GM21381 (cell line): Measurements from ENCODE around the gene CNTNAP5.

ENCODE experiments used
- ATAC-seq: cut with Tn5 transposase; IDR thresholded peaks from one replicate; pipeline ENCODE4 v1.9.1; 2021; ENCODE audit warnings: mild to moderate bottlenecking, moderate library complexity; ENCODE audit not compliant: unreplicated experiment

CNTNAP5 gene

DNA sequence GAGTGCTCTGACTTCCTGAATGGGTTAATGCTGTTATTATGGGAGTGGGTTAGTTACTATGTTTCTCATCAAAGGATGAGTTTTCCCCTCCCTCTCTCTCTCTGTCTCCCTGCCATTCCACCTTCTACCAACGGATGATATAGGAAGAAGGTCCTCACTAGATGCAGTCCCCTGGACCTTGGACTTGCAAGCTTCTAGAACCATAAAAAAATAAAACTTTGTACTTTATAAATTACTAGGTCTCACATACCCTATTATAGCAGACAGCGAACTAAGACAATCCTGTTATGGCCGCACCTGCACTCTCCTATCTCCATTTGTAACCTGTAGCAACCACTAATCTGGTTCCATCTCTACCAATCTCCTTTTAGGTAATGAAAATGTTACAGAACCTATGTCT is 564.9 kb downstream of the CNTNAP5 start:
- no peak for ATAC-seq

DNA sequence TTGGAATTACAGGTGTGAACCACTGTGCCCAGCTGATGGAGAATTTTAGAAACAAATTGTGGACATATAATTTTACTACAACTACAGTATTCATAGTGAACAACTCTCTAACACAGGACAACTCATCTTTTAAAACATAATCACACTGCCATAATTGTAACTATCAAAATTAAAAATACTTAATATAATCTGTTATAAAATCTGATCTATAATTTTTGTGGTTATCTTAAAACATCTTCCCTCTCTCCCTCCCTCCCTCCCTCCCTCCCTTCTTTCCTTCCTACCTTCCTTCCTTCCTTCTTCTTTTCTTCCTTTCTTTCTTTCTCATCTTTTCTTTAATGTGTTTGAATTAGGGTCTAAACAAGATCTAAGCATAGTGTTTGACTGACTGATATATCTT is 577.7 kb downstream of the CNTNAP5 start:
- no peak for ATAC-seq

DNA sequence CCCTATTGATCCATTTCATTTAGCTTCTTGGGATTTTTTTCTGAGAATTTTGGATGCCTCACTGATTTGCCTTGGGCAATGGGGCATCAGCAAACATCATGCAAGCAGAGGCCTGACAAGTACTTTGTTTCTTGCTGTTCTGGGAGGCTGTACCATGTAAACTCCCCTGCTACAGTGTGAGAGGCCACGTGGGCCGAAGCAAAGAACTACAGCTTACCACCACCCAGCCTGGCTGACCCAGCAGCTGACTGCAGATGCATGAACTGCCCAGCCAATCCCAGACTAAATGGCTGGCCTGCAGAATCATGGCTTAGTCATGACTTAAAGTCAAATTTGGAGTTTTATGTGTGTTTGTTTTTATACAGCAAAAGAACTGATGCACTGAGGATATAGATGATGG is 579.9 kb downstream of the CNTNAP5 start:
- ATAC-seq: no peak

DNA sequence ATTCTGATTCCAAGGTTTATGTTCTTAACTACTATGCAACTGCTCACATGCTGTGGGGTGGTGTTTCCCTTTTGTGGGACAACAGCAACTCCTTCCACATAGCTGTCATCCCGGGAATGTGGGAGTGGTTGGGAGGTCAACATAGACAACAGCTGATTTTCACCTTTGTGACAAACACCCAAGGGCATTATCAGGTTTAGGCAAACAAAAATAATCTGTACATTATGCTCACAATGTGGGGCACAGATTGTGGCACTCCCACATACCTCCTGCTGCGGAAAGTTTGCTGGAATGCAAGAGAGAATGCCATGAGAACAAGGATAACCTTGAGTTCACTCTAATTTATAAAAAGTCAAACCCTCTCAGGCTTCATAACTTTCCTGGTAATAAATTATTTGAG is 582.6 kb downstream of the CNTNAP5 start:
- no peak for ATAC-seq

DNA sequence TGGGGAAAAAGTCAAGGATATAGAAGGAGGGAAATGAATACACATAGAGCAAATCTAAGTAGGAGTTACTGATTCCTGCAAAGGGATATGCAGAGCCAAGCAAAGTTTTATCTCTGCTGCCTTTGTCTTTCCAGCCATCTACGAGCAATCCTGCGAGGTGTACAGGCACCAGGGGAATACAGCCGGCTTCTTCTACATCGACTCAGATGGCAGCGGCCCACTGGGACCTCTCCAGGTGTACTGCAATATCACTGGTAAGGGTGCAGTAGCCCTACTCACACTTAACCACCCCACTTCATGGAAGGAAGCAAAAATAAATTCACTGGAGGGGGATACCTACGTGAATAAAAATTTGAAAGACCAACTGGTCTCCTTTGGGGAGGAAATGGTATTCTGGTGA is 584.6 kb downstream of the CNTNAP5 start:
- no peak for ATAC-seq

DNA sequence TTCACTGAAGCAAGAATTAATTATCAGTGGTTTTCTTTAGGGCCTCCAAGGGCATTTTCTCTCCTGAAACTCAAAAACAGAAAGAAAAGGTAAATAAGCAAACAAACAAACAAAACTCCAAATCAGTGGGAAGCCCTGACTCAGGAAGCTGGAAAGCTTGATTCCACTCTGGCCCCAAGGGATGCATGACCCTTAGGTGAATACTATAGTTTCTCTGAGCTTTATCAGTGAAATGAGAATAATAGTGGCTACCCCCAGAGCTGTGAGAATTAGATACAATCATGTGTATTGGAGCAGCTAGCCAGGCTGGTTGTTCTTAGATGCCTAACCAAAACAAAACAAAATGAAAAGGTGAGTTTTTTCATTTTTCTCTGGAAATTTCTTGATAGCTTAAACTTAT is 585.1 kb downstream of the CNTNAP5 start:
- no peak for ATAC-seq

DNA sequence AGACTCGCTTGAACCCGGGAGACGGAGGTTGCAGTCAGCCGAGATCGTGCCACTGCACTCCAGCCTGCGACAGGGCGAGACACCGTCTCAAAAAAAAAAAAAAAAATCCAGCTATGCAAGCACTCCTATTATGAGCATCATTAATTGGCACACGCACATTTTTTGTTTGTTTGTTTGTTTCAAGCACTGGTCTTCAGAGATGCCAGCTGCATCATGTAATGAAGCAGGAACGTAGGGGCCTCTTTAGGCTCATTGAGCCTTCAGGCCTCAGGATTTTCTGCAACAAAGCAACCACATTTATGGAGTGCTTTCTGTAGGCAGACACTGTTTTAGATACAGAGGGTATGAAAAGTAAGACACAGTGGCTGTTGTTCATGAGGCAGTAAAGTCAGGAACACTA is 585.8 kb downstream of the CNTNAP5 start:
- ATAC-seq: no peak

DNA sequence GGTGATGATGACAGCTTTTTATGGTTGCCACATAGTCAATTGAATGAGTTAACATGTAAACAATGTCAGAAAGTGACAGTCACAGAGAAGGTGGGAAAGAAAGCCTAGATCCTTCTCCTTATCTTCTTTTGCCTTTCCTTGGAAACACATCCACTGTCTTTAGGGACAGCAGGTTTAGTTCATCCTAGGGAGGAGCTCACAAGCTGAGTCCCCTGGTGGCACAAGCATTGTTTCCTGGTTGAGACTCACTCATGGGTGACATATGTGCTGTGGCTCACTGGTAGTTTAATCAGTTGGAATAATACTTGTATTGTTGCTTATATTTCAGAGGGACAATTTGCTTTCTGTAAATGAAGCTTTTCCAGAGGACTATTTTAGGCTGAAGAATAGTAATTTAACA is 598.5 kb downstream of the CNTNAP5 start:
- no peak for ATAC-seq

DNA sequence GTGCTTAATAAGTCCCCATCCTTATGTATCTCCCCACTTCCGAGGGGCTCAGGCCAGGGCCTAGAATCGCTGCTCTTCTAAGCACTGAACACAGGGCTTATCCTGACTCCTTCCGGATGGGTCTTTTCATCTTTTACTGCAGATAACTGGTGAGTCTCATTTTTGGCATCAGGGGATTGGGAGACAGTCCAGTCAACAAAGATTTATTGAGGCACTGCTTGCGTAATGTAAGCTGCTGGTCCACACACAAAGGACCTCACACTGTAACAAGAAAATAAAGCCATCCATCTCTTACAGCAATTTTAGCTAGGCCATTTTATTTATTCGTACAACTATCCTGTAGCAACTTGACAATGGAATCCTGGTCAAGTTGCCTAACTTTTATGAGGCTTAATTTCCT is 600.5 kb downstream of the CNTNAP5 start:
- ATAC-seq: no peak

DNA sequence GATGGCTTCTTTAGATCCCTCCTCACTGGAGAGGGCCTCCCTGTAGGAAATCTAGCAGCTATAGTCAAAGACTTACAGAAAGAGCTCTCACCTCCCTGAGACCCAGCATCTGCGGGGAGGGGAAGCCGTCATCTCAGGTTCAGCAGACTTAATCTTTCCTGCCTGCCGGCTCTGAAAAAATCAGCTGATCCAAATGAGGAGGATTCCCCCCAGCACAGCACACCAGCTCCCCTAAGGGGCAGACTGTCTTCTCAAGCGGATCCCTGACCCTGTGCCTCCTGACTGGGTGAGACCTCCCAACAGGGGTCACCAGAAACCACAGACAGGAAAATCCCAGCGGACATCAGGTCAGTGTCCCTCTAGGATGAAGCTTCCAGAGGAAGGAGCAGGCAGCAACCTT is 601.9 kb downstream of the CNTNAP5 start:
- no peak for ATAC-seq

DNA sequence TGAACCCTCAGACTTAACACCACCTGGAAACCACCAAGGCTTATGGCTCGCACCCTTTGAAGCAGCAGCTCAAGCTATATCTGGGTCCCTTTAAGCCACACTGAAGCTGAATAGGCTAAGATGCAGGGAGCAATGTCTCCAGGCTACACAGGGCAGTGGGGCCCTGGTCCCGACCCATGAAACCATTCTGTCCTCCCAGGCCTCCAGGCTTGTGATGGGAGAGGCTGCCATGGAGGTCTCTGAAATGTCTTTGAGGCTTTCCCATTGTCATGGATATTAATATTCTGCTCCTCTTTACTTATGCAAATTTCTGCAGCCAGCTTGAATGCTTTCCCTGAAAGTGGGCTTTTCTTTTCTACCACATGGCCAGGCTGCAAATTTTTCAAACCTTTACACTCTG is 608.7 kb downstream of the CNTNAP5 start:
- no peak for ATAC-seq

DNA sequence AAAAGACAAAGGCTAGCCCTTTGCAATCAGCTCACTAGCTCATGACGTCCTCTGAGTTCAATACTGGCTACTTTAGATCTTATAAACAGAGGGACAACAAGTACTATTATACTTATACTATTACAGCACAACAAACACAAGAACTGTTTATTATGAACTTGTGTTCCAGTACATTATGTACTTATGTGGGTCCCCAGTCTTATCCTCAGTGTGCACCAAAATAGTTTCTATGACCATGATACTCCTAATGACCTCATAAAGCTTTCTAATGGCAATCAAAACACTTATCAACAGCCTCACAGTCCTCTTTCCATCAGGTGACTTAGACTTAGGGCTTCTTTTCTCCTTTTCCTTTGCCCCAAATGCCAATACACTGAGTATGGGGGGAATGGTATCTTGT is 614.4 kb downstream of the CNTNAP5 start:
- no peak for ATAC-seq

DNA sequence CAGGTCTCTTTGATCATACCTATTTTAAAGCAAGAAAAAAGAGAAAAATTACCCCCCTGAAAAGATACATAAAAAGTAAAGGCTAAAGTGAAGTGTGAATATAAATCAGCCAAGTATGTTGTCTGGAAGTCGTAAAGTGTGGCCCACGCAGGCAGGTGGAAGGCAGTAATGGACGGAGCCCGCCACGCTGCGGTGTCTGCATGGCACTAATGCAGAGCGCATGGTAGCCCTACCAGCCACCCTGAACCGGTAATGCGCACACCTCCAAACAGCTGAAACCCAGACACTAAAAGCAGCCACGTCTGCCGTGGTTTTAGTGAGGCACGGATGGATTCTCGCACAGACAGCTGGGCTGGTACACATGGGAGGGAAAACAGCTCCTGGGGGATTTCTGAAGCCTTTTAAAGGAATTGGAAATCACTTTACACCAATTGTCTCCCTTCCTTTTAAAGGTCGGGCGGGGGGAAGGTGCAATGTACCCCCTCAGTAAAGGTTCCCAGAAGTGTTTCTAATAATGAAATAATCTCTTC is 615.2 kb downstream of the CNTNAP5 start:
- ATAC-seq: no peak

DNA sequence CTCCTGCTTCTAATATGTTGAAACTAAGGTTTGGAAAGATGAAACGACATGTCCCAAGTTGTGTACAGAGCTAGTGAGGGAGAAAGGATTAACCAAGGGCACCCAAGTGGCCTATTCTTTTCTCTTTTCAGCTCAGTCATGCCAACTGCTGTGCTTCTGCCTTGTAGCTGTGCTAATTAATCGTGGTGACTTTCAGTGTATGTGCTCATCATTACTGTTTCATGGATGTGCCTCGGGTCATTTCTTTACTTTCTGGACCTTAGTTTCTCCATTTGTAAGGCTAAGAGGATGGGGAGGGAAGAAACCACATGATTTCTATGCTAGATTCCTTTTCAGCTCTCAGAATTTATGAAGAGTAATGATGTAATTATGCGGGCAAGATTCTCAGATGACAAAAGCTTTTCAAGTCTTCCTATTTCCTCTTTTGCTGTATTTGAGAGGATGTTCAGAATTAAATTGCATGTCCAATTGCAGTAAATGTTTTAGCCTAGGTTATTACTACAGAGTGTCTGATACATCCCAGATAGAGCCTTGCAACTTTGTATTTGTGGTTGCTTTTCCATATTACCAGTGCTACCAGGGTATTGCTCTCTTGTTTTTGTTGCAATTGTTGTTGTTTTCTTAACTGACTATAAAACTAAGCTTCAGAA is 621.2 kb downstream of the CNTNAP5 start:
- ATAC-seq: no peak

DNA sequence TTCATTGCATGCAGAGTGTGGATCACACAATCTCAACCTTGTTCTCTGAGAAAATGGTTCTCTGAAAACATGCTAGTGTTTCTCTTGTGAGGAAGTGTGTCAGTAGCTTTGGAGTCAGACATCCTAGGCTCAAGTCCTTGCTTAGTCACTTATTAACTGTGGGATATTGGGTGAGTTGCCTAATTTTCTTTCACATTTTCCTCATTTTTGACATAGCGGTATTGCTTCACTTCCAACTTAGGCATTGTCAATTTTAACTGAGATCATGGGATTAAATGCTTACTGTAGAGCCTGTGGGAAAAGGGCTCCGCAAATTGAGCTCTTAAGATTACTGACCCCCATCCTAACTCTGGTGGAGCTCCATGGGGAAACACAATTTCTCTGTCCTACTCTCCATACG is 622.2 kb downstream of the CNTNAP5 start:
- no peak for ATAC-seq

DNA sequence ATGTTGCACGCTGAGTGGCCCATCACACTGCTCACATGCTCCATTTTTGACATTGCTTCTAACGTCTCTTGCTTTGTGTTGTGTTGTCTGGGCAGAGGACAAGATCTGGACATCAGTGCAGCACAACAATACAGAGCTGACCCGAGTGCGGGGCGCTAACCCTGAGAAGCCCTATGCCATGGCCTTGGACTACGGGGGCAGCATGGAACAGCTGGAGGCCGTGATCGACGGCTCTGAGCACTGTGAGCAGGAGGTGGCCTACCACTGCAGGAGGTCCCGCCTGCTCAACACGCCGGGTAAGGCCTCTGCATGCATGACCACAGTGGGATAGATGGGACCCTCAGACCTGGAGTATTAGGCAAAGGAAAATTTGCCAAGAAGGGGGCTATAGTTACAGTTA is 622.6 kb downstream of the CNTNAP5 start:
- no peak for ATAC-seq

DNA sequence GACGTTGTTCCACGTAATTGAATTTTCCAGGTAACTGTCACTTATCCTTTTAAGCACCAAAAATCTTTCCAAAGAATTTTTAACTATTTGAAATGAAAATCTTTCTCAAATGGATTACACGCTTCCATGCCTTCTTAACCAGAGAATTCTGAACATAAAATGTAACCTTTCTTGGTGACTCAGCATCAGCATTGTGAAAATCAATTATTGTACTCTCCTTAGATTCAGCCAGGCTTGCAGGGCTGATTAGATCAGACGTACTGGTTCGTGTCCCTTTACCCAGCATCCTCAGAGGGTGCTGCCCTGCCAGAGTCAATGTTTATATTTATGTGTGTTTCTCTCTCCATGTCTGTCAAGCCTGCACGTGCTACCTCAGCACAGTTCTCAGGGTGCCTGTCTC is 623.9 kb downstream of the CNTNAP5 start:
- ATAC-seq: no peak

DNA sequence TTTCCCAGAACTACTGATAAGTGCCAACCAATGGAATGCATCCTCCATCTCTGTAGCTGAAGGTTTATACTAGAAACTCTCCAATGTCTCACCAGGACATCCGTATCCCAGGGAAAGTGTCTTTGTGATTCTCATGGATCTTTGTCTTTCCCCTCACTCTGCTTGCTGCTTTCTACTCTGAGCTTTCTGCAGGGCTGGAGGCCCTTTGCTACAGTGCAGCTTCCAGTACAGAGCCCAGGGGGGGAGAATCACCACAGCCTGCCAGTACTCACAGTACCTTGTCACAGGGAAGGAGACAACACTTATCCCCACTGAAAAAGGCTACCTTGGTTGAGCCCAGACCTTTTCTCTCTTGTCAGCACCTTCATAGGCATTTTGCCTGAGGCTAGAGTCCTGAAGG is 627.0 kb downstream of the CNTNAP5 start:
- ATAC-seq: no peak

DNA sequence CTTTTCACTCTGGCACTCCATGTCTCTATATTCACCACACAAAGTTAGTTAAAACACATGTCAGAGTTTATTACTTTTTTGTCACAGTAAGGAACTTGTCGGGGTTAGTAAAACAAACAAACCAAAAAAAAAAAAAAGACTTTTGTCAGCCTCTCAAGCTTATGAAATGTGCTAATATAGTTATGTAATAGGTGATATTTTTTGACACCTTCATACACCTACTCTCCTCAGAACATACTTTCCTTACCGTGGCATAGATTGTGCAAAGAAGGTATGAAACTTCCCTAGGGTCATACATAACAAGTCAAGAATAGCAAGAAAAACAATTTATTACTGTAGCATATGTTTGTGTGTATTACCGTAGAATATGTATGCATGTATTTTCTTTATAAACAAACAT is 633.3 kb downstream of the CNTNAP5 start:
- ATAC-seq: no peak

DNA sequence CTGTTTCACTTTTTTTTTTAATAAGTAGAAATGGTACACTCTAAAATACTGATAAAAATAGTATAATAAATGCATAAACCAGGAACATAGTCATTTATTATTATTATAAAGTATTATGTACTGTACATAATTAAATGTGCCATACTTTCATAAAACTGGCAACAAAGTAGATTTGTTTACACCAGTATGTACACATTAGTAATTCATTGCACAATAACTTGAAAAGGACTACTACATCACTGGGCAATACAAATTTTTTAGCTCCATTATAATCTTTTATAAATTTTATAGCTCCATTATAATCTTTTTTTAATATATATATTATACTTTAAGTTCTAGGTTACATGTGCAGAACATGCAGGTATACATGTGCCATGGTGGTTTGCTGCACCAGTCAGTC is 636.5 kb downstream of the CNTNAP5 start:
- ATAC-seq: no peak

DNA sequence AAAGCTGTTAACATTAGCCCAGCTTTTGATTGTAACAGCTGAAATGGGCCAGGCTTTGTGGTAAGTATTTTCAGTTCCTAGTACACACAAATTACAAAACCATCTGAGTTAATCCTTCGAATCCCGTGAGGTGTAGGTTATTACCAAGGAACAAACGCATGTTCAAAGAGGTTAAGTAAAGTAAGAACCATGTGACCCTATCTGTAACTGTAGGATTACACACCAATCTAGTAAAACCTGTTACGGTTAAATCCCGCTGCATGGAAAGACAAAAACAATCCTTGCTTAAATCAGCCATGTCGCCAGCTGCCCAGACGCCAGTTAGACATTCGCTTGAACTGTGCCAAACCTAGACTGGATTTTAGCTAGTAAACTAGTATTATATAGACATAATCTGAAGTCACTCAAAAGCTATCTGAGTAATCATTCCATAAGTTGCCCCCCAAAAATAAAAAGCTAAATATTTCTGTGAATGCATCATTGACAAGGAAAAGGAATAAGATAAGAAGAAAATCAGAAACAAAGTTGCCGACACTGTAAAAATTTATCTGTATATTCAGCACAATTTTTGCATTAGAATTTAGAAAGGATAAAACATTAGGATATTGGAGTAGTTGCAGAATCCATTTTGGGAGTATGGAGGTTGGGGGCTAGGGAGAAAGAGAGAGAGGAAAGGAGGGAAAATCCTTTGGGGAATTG is 638.0 kb downstream of the CNTNAP5 start:
- no peak for ATAC-seq

DNA sequence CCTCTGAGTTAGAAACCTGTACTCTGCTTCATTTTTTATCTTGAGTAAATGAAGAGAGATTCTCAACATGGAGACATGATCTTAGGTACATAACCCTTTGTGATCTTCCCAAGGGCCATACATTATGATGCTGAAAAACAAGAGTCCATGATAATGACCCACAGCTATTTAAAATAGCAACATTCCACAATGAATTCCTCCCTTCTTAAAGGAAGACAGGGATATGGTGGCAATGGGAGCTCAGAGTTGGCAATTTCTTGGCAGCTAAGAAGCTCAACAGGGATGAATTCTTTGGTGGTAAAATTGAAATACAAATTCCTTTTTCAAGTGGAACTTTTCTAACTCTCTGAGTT is 638.5 kb downstream of the CNTNAP5 start:
- ATAC-seq: no peak

DNA sequence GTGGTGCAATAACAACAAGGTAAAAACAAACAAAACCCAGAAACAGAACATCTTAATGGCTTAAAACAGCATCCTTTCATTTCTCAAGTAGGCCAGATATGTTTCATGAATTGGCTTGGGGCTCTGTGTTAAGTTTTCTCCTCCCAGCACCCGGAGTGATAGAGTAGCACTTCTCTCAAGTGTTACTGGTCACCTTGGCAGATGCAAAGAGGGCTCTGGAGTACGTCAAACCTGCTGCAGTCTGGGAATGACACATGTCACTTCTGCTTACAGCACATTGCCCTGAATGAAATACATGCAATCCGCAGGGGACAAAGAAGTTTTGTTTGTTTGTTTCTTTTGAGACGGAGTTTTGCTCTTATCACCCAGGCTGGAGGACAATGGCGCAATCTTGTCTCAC is 639.3 kb downstream of the CNTNAP5 start:
- ATAC-seq: no peak
